HL-60 (cell line): ENCODE results near the gene RGMA.

Experiments
- DNase-seq, 2 experiments: peaks; one replicate each; pipeline ENCODE4 v3.0.0-alpha.2; 2010 to 2020; ENCODE audit warnings: low read depth in 1 of 2, low spot score in 1 of 2
- H3K27ac ChIP-seq: fragments of 250-450 bp; sonication (Bioruptor Pico); replicated peaks from 2 replicates; pipeline ENCODE4 v1.5.1; 2020; ENCODE audit warnings: mild to moderate bottlenecking, moderate library complexity
- H3K27me3 ChIP-seq: fragments of 250-450 bp; sonication (Bioruptor Pico); 2 replicates; pipeline ENCODE4 v1.5.1; 2021; ENCODE audit warnings: mild to moderate bottlenecking, moderate library complexity; ENCODE audit not compliant: insufficient read depth, poor library complexity, severe bottlenecking
- H3K4me3 ChIP-seq: replicated peaks from 2 replicates; pipeline ENCODE4 v1.5.1; 2011; ENCODE audit warnings: mild to moderate bottlenecking, control low read depth, low read length; ENCODE audit not compliant: insufficient read depth
- CTCF ChIP-seq: IDR thresholded peaks from one replicate; pipeline ENCODE4 v1.5.1; 2011; ENCODE audit warnings: low read length, control low read depth, inconsistent platforms; ENCODE audit not compliant: insufficient read depth
- GABPA ChIP-seq: IDR thresholded peaks from 2 replicates; pipeline ENCODE4 v1.6.1; 2012; ENCODE audit warnings: low read depth
- POLR2AphosphoS5 ChIP-seq: IDR thresholded peaks from 2 replicates; pipeline ENCODE4 v1.6.1; 2012; ENCODE audit warnings: low read depth
- REST ChIP-seq: IDR thresholded peaks from 2 replicates; pipeline ENCODE4 v1.6.1; 2012; ENCODE audit warnings: low read depth; ENCODE audit not compliant: insufficient replicate concordance

RGMA gene

GRCh38 chr15:93107646-93108045 is 18.6 kb upstream of the RGMA start:
- Histone ChIP-seq H3K4me3 (no peak overlapping the region), H3K27ac (no peak overlapping the region), H3K27me3 (peaks cover 19% of the 10 kb centered on the region)
- TF ChIP-seq POLR2AphosphoS5 (no peak), CTCF (no peak), REST (no peak)
- DNase-seq: no peak

GRCh38 chr15:93105485-93105884 is 16.5 kb upstream of the RGMA start:
- TF ChIP-seq POLR2AphosphoS5 (no peak), REST (no peak), CTCF (no peak)
- Histone ChIP-seq H3K4me3 (no peak overlapping the region), H3K27me3 (peaks cover 16% of the 10 kb centered on the region), H3K27ac (no peak overlapping the region)
- no peak for DNase-seq

GRCh38 chr15:93103823-93104222 is 14.8 kb upstream of the RGMA start:
- no peak for TF ChIP-seq CTCF
- no peak overlapping the region for H3K27ac ChIP-seq
- H3K27me3 ChIP-seq: peaks cover 11% of the 10 kb centered on the region
- no peak for DNase-seq
- no peak overlapping the region for H3K4me3 ChIP-seq

GRCh38 chr15:93102211-93102610 is 13.2 kb upstream of the RGMA start:
- H3K27me3 ChIP-seq: peaks cover 3% of the 10 kb centered on the region
- H3K4me3 ChIP-seq: no peak overlapping the region
- TF ChIP-seq CTCF (no peak), GABPA (no peak), REST (no peak), POLR2AphosphoS5 (no peak)
- H3K27ac ChIP-seq: no peak overlapping the region
- no peak for DNase-seq
